Endometrial microvascular endothelial cells (primary cell): ENCODE data around the gene NTN4. TPM values are rescaled to one million over a fixed set of nuclear protein-coding genes. Genes with fewer than 3 reads are reported as not detected.
"Not testable (repeated sequence)": the region's sequence is repeated elsewhere in the genome, so short reads cannot be mapped to it uniquely, and the experiment has no call there.

Experiments
- in situ Hi-C: cut with HindIII; loops from 2 replicates; pipeline ENCODE4 v1.10.0; 2017; ENCODE audit warnings: low sequenced_read_pairs, low pct_unique_long_range_greater_than_20kb; ENCODE audit errors: inconsistent ontology term
- total RNA-seq: library from RNA; depleted of rRNA; stranded (reverse); fragments of >200 nt; gene quantifications from one replicate; pipeline ENCODE4 v1.2.3, GENCODE V29; 2015; ENCODE audit errors: inconsistent ontology term

NTN4 gene
- total RNA-seq, 1 donor from 2014 or later, result 119 TPM

- in situ Hi-C loops, result no loop called here
These were observed 150.0 kb downstream of the NTN4 start for GRCh38 chr12:95640516-95640915.

GRCh38 chr12:95637471-95638155 is 153.0 kb downstream of the NTN4 start:
- in situ Hi-C loops, result no loop called here

- in situ Hi-C loops, result no loop called here
These were observed 153.6 kb downstream of the NTN4 start for GRCh38 chr12:95637010-95637409.

GRCh38 chr12:95634622-95635621 is 155.6 kb downstream of the NTN4 start:
- in situ Hi-C loops, result no loop called here

- in situ Hi-C loops, result no loop called here
These were observed 156.7 kb downstream of the NTN4 start for GRCh38 chr12:95633732-95634465.

GRCh38 chr12:95633049-95633731 is 157.4 kb downstream of the NTN4 start:
- in situ Hi-C loops, result no loop called here

- in situ Hi-C loops, result no loop called here
These were observed 160.1 kb downstream of the NTN4 start for GRCh38 chr12:95630496-95630895.

- in situ Hi-C loops, result no loop called here
These were observed 161.2 kb downstream of the NTN4 start for GRCh38 chr12:95629392-95629791.

GRCh38 chr12:95626854-95627253 is 163.7 kb downstream of the NTN4 start:
- in situ Hi-C loops, result no loop called here

GRCh38 chr12:95625012-95625411 is 165.6 kb downstream of the NTN4 start:
- in situ Hi-C loops, result no loop called here

- in situ Hi-C loops, result no loop called here
These were observed 166.0 kb downstream of the NTN4 start for GRCh38 chr12:95624589-95624988.

GRCh38 chr12:95623554-95624170 is 166.9 kb downstream of the NTN4 start:
- in situ Hi-C loops, result no loop called here

- in situ Hi-C loops, result no loop called here
These were observed 167.7 kb downstream of the NTN4 start for GRCh38 chr12:95622879-95623278.

- in situ Hi-C loops, result no loop called here
These were observed 168.8 kb downstream of the NTN4 start for GRCh38 chr12:95621725-95622124.

- in situ Hi-C loops, result no loop called here
These were observed 170.4 kb downstream of the NTN4 start for GRCh38 chr12:95620171-95620570.

- in situ Hi-C loops, result not testable (repeated sequence)
These were observed 174.1 kb downstream of the NTN4 start for GRCh38 chr12:95616470-95616869.

- in situ Hi-C loops, result no loop called here
These were observed 174.8 kb downstream of the NTN4 start for GRCh38 chr12:95615749-95616148.

GRCh38 chr12:95614390-95614982 is 176.1 kb downstream of the NTN4 start:
- in situ Hi-C loops, result no loop called here
